Left lung (tissue), 10 donors: Measurements from ENCODE around the gene MTHFSD. TPM values are rescaled to one million over a fixed set of nuclear protein-coding genes. Genes with fewer than 3 reads are reported as not detected.
A peak's percentile ranks its signal among the peaks of the same experiment; 100 is the strongest.

Experiments
- ATAC-seq: fragments of 200-7000 bp; cut with Tn5 transposase; one replicate; pipeline ENCODE4 v1.9.1; 2020; ENCODE audit warnings: moderate library complexity
- DNase-seq, 4 donors: peaks; one replicate each; pipeline ENCODE4 v3.0.0-alpha.2; 2013 to 2020
- H3K27ac ChIP-seq, 2 donors: fragments of 200-600 bp; sonication (generic) in 1 of 2; one replicate each; pipeline versions ENCODE4 v1.5.0 to v1.8.0; 2020 to 2021
- H3K27me3 ChIP-seq, 2 donors: fragments of 200-600 bp; sonication (generic) in 1 of 2; one replicate each; pipeline versions ENCODE4 v1.5.0 to v1.8.0; 2020 to 2021
- H3K36me3 ChIP-seq, 2 donors: fragments of 200-600 bp; sonication (generic) in 1 of 2; one replicate each; pipeline versions ENCODE4 v1.5.0 to v1.8.0; 2020 to 2021
- H3K4me1 ChIP-seq, 2 donors: fragments of 200-600 bp; one replicate each; pipeline ENCODE4 v1.8.0; 2021
- H3K4me3 ChIP-seq, 2 donors: fragments of 200-600 bp; sonication (generic) in 1 of 2; one replicate each; pipeline versions ENCODE4 v1.5.0 to v1.8.0; 2020 to 2021; ENCODE audit warnings: mild to moderate bottlenecking in 1 of 2
- H3K9me3 ChIP-seq, 2 donors: fragments of 200-600 bp; sonication (generic) in 1 of 2; one replicate each; pipeline versions ENCODE4 v1.5.0 to v1.8.0; 2020 to 2021
- intact Hi-C, 2 donors: fragments of 100-400 bp; cut with DNase I; formaldehyde crosslinking; loops; one replicate each; pipeline versions ENCODE4 v1.11.2 to v1.14.2; 2022
- polyA plus RNA-seq, 6 donors: library from polyadenylated mRNA; unstranded; fragments of 120-200 nt; gene quantifications; one replicate each; pipeline ENCODE4 v1.2.1, GENCODE V29; 2013; ENCODE audit not compliant: insufficient read length in 6 of 6
- total RNA-seq, 2 donors: library from RNA; stranded (reverse); fragmentation: NEBNext Ultra II Directional; extraction: Animal tissue kit (Norgen Biotek cat#: 25700); gene quantifications; one replicate each; pipeline ENCODE4 v1.2.1, GENCODE V29; 2021
- TF ChIP-seq, protein P1 (sequence below), 2 donors: fragments of 200-600 bp; sonication (generic) in 1 of 2; IDR thresholded peaks; one replicate each; pipeline versions ENCODE4 v1.5.0 to v1.8.0; 2021; ENCODE audit warnings: antibody characterized with exemption in 2 of 2
- donor health status: DM: no; HTN: yes; CAD: no.
- donor health status: DM: no; HTN: no; CAD: no.

The MTHFSD gene
- total and polyA plus RNA-seq, 8 donors = 19.7 to 32.5 (median 28.5) TPM

DNA sequence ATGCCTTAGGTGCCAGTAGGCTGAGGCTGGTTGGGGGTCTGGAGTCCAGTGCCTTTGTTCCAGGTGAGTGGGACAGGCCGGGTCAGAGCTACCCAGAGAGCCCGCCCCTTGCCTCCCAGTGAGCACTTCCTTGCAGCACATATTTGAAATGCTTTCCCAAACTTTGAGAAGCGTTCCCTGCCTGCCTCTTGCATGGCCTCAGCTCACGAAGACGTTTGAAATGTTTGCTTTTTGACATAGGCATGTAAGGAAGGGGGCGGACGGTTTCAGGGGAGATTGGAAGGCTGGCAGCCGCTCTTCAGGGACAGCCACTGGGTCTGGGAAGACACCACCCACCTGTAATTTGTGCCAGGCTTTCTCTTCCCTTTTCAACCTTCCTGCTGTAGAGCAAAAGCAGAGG is 18.2 kb upstream of the MTHFSD start:
- TF ChIP-seq, protein P1, sequence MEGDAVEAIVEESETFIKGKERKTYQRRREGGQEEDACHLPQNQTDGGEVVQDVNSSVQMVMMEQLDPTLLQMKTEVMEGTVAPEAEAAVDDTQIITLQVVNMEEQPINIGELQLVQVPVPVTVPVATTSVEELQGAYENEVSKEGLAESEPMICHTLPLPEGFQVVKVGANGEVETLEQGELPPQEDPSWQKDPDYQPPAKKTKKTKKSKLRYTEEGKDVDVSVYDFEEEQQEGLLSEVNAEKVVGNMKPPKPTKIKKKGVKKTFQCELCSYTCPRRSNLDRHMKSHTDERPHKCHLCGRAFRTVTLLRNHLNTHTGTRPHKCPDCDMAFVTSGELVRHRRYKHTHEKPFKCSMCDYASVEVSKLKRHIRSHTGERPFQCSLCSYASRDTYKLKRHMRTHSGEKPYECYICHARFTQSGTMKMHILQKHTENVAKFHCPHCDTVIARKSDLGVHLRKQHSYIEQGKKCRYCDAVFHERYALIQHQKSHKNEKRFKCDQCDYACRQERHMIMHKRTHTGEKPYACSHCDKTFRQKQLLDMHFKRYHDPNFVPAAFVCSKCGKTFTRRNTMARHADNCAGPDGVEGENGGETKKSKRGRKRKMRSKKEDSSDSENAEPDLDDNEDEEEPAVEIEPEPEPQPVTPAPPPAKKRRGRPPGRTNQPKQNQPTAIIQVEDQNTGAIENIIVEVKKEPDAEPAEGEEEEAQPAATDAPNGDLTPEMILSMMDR (IDR thresholded peaks at IDR 0.05) = no peak
- DNase-seq (peak in 1 of 4 donors; percentile 24), ATAC-seq (no peak)
- peaks cover 49 to 100% of the 10 kb centered on the region in 2 donors for H3K27me3 ChIP-seq
- no peak overlapping the region for H3K27ac ChIP-seq
- H3K4me1 ChIP-seq = peaks cover 5 to 15% of the 10 kb centered on the region in 2 donors
- intact Hi-C loops = no loop called here
- H3K9me3 ChIP-seq = no peaks in the 10 kb centered on the region
- H3K4me3 ChIP-seq = no peak overlapping the region
- H3K36me3 ChIP-seq = no peaks in the 10 kb centered on the region

DNA sequence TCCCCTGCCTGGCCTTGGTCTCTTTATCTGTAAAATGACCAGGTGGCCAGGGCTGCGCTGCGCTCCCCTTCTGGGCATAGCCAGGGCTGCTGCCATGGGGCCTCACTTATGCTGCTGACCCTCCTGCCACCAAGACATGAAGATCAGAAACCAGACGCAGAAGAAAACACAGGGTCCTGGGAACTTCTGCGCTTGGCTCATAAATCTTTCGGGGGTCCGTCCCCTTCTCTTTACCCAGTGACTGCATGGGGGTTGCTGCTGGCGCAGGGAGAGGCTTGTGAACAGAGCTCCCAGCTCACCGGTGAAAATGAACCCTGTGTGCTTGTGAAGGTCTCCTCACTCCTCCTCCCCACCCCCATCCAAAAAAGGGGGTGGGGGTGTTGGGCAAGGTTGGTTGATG is 17.6 kb upstream of the MTHFSD start:
- H3K4me1 ChIP-seq = peaks cover 5 to 15% of the 10 kb centered on the region in 2 donors
- no peak overlapping the region for H3K4me3 ChIP-seq
- H3K27ac ChIP-seq = no peak overlapping the region
- DNase-seq (no peak), ATAC-seq (no peak)
- no peaks in the 10 kb centered on the region for H3K9me3 ChIP-seq
- intact Hi-C loops = no loop called here
- TF ChIP-seq, protein P1 (IDR thresholded peaks at IDR 0.05) = no peak
- peaks cover 50 to 100% of the 10 kb centered on the region in 2 donors for H3K27me3 ChIP-seq
- H3K36me3 ChIP-seq = no peaks in the 10 kb centered on the region

DNA sequence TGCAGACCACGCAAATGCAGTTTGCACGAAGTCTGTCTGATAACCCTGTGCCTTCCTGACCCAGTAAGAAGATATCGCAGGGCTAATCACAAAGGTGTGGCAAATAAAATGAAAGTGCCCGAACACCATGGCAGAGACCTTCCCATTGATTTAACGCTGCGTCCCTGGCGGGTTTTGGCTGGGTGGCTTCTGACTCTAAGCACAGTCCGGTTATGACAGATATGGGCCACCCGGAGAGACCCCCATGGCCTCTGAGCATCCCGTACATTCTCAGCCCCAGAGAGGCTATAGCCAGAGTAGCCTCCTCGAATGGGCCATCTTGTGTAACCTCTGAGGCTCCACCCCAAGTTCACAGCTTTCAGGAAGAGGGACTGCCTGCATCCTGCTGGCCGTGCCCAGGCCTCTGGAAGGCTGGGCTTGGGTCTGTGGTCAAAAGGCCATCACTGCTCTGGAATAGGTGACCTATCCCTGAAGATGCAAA is 17.0 kb upstream of the MTHFSD start:
- Histone ChIP-seq H3K4me3 (no peak overlapping the region), H3K4me1 (peaks cover 5 to 18% of the 10 kb centered on the region in 2 donors), H3K27me3 (peaks cover 51 to 100% of the 10 kb centered on the region in 2 donors), H3K27ac (no peak overlapping the region), H3K9me3 (no peaks in the 10 kb centered on the region), H3K36me3 (no peaks in the 10 kb centered on the region)
- no peak for ATAC-seq
- intact Hi-C loops = no loop called here
- DNase-seq = peak in 1 of 4 donors; percentile 38
- TF ChIP-seq, protein P1 (IDR thresholded peaks at IDR 0.05) = no peak

DNA sequence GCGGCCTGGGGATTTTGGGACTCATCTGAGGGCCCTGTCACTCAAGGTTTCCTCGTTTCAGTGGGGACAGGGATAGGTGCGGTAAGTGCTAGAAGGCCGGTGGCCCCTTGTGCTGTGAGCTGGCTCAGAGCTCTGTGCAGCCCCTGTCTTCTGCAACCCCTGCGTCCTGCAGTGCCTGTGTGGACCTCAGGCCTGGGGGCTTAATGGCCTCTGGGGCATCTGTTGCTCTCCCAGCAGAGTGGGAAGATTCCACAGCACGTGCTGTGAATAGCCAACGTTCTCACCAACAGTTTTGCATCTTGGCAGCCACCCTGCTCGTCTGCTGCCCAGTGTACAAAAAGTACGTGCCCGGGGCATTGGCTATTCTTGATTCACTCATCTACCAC is 16.5 kb upstream of the MTHFSD start:
- DNase-seq (peak in 1 of 4 donors; percentile 21), ATAC-seq (no peak)
- TF ChIP-seq, protein P1 (IDR thresholded peaks at IDR 0.05) = no peak
- H3K27me3 ChIP-seq = peaks cover 52 to 100% of the 10 kb centered on the region in 2 donors
- intact Hi-C loops = no loop called here
- no peaks in the 10 kb centered on the region for H3K9me3 ChIP-seq
- peaks cover 4 to 19% of the 10 kb centered on the region in 2 donors for H3K4me1 ChIP-seq
- H3K36me3 ChIP-seq = no peaks in the 10 kb centered on the region
- H3K27ac ChIP-seq = no peak overlapping the region
- no peak overlapping the region for H3K4me3 ChIP-seq

DNA sequence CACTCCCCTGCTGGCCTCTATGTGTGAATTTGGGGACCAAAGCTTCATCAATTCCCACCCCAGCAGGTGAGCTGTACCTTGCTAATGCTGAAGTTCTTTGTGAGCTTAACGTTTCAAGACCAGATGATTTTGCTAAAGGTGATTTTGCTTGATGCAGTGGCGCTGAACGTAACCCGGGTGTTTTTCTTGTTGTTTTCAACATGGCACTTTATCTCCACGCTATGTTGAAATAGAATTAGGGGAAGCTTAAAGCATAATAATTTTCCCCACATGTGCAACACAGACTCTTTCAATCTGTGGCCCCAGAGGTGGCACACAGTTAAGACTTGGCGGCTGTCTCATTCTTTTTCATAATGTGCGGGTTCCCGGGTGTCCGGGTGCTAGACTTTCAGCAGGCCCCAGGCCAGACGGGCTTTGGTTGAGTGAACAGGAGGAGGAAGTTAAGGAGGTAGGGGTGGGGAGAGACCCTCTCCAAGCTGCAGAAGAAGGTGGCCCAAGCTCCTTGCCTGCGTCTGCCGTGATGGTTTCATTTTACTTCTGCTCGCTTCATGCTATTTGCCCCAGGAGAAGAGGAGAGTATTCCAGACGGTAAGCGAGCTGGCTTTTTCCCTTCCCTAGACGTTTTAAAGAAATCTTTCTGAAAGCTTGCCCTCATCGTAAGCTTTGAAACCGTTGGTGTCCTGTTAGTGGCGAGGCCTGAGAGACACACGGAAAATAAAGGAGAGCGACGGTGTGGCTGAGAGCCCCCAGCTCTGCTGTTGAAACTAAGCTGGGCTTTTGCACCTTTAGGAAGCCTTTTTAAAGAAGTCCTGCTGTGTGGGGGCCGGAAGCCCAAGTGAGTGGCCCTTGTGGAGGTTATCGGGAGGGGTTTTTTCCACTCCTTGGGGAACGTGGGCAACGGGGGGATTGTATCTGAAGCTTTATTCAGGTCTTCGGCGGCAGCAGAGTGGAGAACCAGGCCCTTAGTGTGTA is 15.8 kb upstream of the MTHFSD start:
- ATAC-seq = no peak
- no peaks in the 10 kb centered on the region for H3K9me3 ChIP-seq
- peaks cover 53 to 100% of the 10 kb centered on the region in 2 donors for H3K27me3 ChIP-seq
- no peak overlapping the region for H3K27ac ChIP-seq
- TF ChIP-seq, protein P1 (IDR thresholded peaks at IDR 0.05) = no peak
- peaks cover 0 to 20% of the 10 kb centered on the region in 2 donors for H3K4me1 ChIP-seq
- H3K36me3 ChIP-seq = no peaks in the 10 kb centered on the region
- intact Hi-C loops = no loop called here
- peak in 1 of 4 donors; percentile 21 for DNase-seq
- no peak overlapping the region for H3K4me3 ChIP-seq
